H9 (cell line): ENCODE data around the gene TOM1L2. TPM values are rescaled to one million over a fixed set of nuclear protein-coding genes. Genes with fewer than 3 reads are reported as not detected.

Experiments used
- DNase-seq: peaks from one replicate; pipeline ENCODE4 v3.0.0-alpha.2; 2017
- H2AFZ ChIP-seq: one replicate; pipeline ENCODE4 v1.6.1; 2013; ENCODE audit warnings: mild to moderate bottlenecking, low read length, control low read depth, moderate library complexity
- H2AK5ac ChIP-seq: 2 replicates; pipeline ENCODE4 v1.6.1; 2013; ENCODE audit warnings: low read length, control low read depth, mixed read lengths; ENCODE audit not compliant: insufficient read length
- H2BK120ac ChIP-seq: one replicate; pipeline ENCODE4 v1.6.1; 2013; ENCODE audit warnings: low read depth, mild to moderate bottlenecking, low read length, control low read depth, inconsistent platforms; ENCODE audit not compliant: poor library complexity, severe bottlenecking
- H2BK12ac ChIP-seq: 2 replicates; pipeline ENCODE4 v1.6.1; 2013; ENCODE audit warnings: low read length, control low read depth, mixed read lengths, low read depth; ENCODE audit not compliant: insufficient read length
- H2BK15ac ChIP-seq: 2 replicates; pipeline ENCODE4 v1.6.1; 2013; ENCODE audit warnings: low read depth, low read length, control low read depth
- H2BK20ac ChIP-seq: one replicate; pipeline ENCODE4 v1.6.1; 2013; ENCODE audit warnings: low read depth, mild to moderate bottlenecking, low read length, control low read depth, inconsistent platforms; ENCODE audit not compliant: poor library complexity, severe bottlenecking
- H2BK5ac ChIP-seq: 2 replicates; pipeline ENCODE4 v1.6.1; 2013; ENCODE audit warnings: low read length, control low read depth, mixed read lengths; ENCODE audit not compliant: insufficient read length
- H3K14ac ChIP-seq: 2 replicates; pipeline ENCODE4 v1.6.1; 2013; ENCODE audit warnings: low read length, control low read depth; ENCODE audit not compliant: insufficient read depth
- H3K18ac ChIP-seq: 2 replicates; pipeline ENCODE4 v1.6.1; 2013; ENCODE audit warnings: low read depth, mild to moderate bottlenecking, mixed read lengths, low read length, control low read depth; ENCODE audit not compliant: insufficient read length
- H3K23ac ChIP-seq: 2 replicates; pipeline ENCODE4 v1.6.1; 2013; ENCODE audit warnings: low read length, control low read depth, mixed read lengths, low read depth; ENCODE audit not compliant: insufficient read length
- H3K23me2 ChIP-seq: 2 replicates; pipeline ENCODE4 v1.6.1; 2013; ENCODE audit warnings: low read depth, mild to moderate bottlenecking, mixed read lengths, low read length, control low read depth; ENCODE audit not compliant: insufficient read length, poor library complexity, severe bottlenecking
- H3K27ac ChIP-seq: 2 replicates; pipeline ENCODE4 v1.5.1; 2013; ENCODE audit warnings: low read length, control low read depth, mixed read lengths, low read depth; ENCODE audit not compliant: insufficient read length
- H3K27me3 ChIP-seq: 2 replicates; pipeline ENCODE4 v1.6.1; 2013; ENCODE audit warnings: low read length, control low read depth, inconsistent platforms; ENCODE audit not compliant: insufficient read depth
- H3K4ac ChIP-seq: 2 replicates; pipeline ENCODE4 v1.6.1; 2013; ENCODE audit warnings: low read depth, mild to moderate bottlenecking, control low read depth, inconsistent platforms, low read length, moderate library complexity
- H3K4me1 ChIP-seq: 2 replicates; pipeline ENCODE4 v1.6.1; 2013; ENCODE audit warnings: low read length, control low read depth, inconsistent platforms; ENCODE audit not compliant: insufficient read depth
- H3K4me2 ChIP-seq: 2 replicates; pipeline ENCODE4 v1.6.1; 2013; ENCODE audit warnings: low read length, control low read depth, mixed read lengths; ENCODE audit not compliant: insufficient read length, insufficient read depth
- H3K56ac ChIP-seq: 2 replicates; pipeline ENCODE4 v1.6.1; 2013; ENCODE audit warnings: low read depth, mild to moderate bottlenecking, mixed read lengths, low read length, control low read depth; ENCODE audit not compliant: insufficient read length
- H3K79me1 ChIP-seq: 2 replicates; pipeline ENCODE4 v1.6.1; 2013; ENCODE audit warnings: low read depth, mild to moderate bottlenecking, moderate library complexity, low read length, control low read depth, inconsistent platforms; ENCODE audit not compliant: insufficient read depth, poor library complexity, severe bottlenecking
- H3K79me2 ChIP-seq: 2 replicates; pipeline ENCODE4 v1.6.1; 2013; ENCODE audit warnings: low read length, control low read depth, inconsistent platforms; ENCODE audit not compliant: insufficient read depth
- H3K9ac ChIP-seq: 2 replicates; pipeline ENCODE4 v1.6.1; 2013; ENCODE audit warnings: low read length, control low read depth, mixed read lengths; ENCODE audit not compliant: insufficient read length; ENCODE audit errors: extremely low read depth
- H3K9me3 ChIP-seq: one replicate; pipeline ENCODE4 v1.6.1; 2013; ENCODE audit warnings: low read depth, low read length, inconsistent platforms; ENCODE audit not compliant: control insufficient read depth
- H3T11ph ChIP-seq: one replicate; pipeline ENCODE4 v1.6.1; 2013; ENCODE audit warnings: mild to moderate bottlenecking, low read length, control low read depth, inconsistent platforms
- H4K20me1 ChIP-seq: one replicate; pipeline ENCODE4 v1.6.1; 2013; ENCODE audit not compliant: control insufficient read depth, insufficient read length, insufficient read depth
- H4K5ac ChIP-seq: 2 replicates; pipeline ENCODE4 v1.6.1; 2013; ENCODE audit warnings: low read depth, mild to moderate bottlenecking, mixed read lengths, low read length, control low read depth; ENCODE audit not compliant: insufficient read length
- H4K8ac ChIP-seq: replicated peaks from 2 replicates; pipeline ENCODE4 v1.6.1; 2013; ENCODE audit warnings: low read length, control low read depth, mixed read lengths, low read depth; ENCODE audit not compliant: insufficient read length
- H4K91ac ChIP-seq: 2 replicates; pipeline ENCODE4 v1.6.1; 2013; ENCODE audit warnings: low read depth, mild to moderate bottlenecking, moderate library complexity, mixed read lengths, low read length, control low read depth; ENCODE audit not compliant: insufficient read length
- H3K27ac Mint-ChIP-seq, 3 experiments: 2 replicates in 2 of 3; 3 replicates in 1 of 3; pipeline ENCODE4 v1.8.0; 2020 to 2021; ENCODE audit warnings: mixed read lengths in 3 of 3, mild to moderate bottlenecking in 1 of 3, moderate library complexity in 1 of 3
- H3K27me3 Mint-ChIP-seq: 2 replicates; pipeline ENCODE4 v1.8.0; 2021; ENCODE audit warnings: low read depth, mild to moderate bottlenecking, moderate library complexity, mixed read lengths
- H3K36me3 Mint-ChIP-seq, 3 experiments: 2 replicates in 2 of 3; 3 replicates in 1 of 3; pipeline ENCODE4 v1.8.0; 2020 to 2021; ENCODE audit warnings: low read depth in 3 of 3, mixed read lengths in 3 of 3; ENCODE audit not compliant: insufficient read depth in 1 of 3
- H3K4me1 Mint-ChIP-seq, 2 experiments: 2 replicates each; pipeline ENCODE4 v1.8.0; 2020; ENCODE audit warnings: mixed read lengths in 2 of 2
- H3K4me3 Mint-ChIP-seq, 2 experiments: 2 replicates in 1 of 2; 3 replicates in 1 of 2; pipeline ENCODE4 v1.8.0; 2020 to 2021; ENCODE audit warnings: mild to moderate bottlenecking in 2 of 2, mixed read lengths in 2 of 2, moderate library complexity in 1 of 2
- H3K9me3 Mint-ChIP-seq, 2 experiments: 2 replicates in 1 of 2; 3 replicates in 1 of 2; pipeline ENCODE4 v1.8.0; 2020; ENCODE audit warnings: mild to moderate bottlenecking in 2 of 2, mixed read lengths in 2 of 2, moderate library complexity in 1 of 2
- CTCF ChIP-seq: fragments of 200-600 bp; sonication (generic); conservative IDR thresholded peaks from 3 replicates; pipeline ENCODE4 v1.8.0; 2021; ENCODE audit warnings: antibody characterized with exemption, mild to moderate bottlenecking
- total RNA-seq: library from RNA; stranded (reverse); gene quantifications from 2 replicates; pipeline ENCODE4 v1.2.1, GENCODE V29; 2021

The TOM1L2 gene
- total RNA-seq, 1 experiment from 2014 or later = 4.6 TPM

- peaks cover 31 to 36% of the 10 kb centered on the region in 2 experiments for H3K4me1 Mint-ChIP-seq
- no peak overlapping the region for H3K4ac ChIP-seq
- H3K27ac ChIP-seq = no peak overlapping the region
- H2BK15ac ChIP-seq = no peak overlapping the region
- no peak overlapping the region for H3T11ph ChIP-seq
- no peak overlapping the region for H3K56ac ChIP-seq
- no peak overlapping the region for H4K91ac ChIP-seq
- no peak overlapping the region for H3K27ac Mint-ChIP-seq
- peaks cover 0 to 3% (median 0%) of the 10 kb centered on the region in 3 experiments; a peak in 3 of 7 replicates for H3K36me3 Mint-ChIP-seq
- H2BK5ac ChIP-seq = no peak overlapping the region
- H2BK120ac ChIP-seq = no peak overlapping the region
- no peak overlapping the region for H3K18ac ChIP-seq
- H4K20me1 ChIP-seq = no peaks in the 10 kb centered on the region
- H3K9me3 Mint-ChIP-seq = peaks cover 2% of the 10 kb centered on the region in 2 experiments; a peak in 3 of 5 replicates
- H4K5ac ChIP-seq = no peak overlapping the region
- H3K9me3 ChIP-seq = no peaks in the 10 kb centered on the region
- H3K23me2 ChIP-seq = no peaks in the 10 kb centered on the region
- no peak overlapping the region for H3K4me2 ChIP-seq
- H3K9ac ChIP-seq = no peak overlapping the region
- no peak overlapping the region for H3K4me3 Mint-ChIP-seq
- no peaks in the 10 kb centered on the region for H3K79me2 ChIP-seq
- H2BK12ac ChIP-seq = no peak overlapping the region
- H2AFZ ChIP-seq = no peak overlapping the region
- H3K79me1 ChIP-seq = no peaks in the 10 kb centered on the region
- H3K23ac ChIP-seq = no peak overlapping the region
- H2BK20ac ChIP-seq = no peak overlapping the region
- no peak for TF ChIP-seq CTCF
- H3K27me3 ChIP-seq = no peaks in the 10 kb centered on the region
- no peaks in the 10 kb centered on the region for H3K27me3 Mint-ChIP-seq
- H3K14ac ChIP-seq = no peak overlapping the region
- H2AK5ac ChIP-seq = no peak overlapping the region
- DNase-seq = no peak
- no peak overlapping the region for H4K8ac ChIP-seq
- peaks cover 2% of the 10 kb centered on the region; the same call in 1 of the 2 replicates for H3K4me1 ChIP-seq
These were observed 54.8 kb downstream of the TOM1L2 start for GRCh38 chr17:17917394-17917793.
